Epidermal melanocyte (primary cell): Measurements from ENCODE around the gene HDAC2.
"Not testable (repeated sequence)": the region's sequence is repeated elsewhere in the genome, so short reads cannot be mapped to it uniquely, and the experiment has no call there.

Source experiments
- DNase-seq: peaks from one replicate; pipeline ENCODE4 v3.0.0; 2011; ENCODE audit warnings: low spot score; ENCODE audit not compliant: insufficient read length

Gene HDAC2

DNA sequence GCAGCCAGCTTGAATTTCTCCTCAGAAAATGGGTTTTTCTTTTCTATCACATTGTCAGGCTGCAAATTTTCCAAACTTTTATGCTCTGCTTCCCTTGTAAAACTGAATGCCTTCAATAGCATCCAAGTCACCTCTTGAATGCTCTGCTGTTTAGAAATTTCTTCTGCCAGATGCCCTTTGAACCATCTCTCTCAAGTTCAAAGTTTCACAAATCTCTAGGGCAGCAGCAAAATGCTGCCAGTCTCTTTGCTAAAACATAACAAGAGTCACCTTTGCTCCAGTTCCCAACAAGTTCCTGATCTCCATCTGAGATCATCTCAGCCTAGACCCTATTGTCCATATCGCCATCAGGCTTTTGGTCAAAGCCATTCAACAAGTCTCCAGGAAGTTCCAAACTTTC lies 60.7 kb downstream of the HDAC2 start:
- DNase-seq = not testable (repeated sequence)

DNA sequence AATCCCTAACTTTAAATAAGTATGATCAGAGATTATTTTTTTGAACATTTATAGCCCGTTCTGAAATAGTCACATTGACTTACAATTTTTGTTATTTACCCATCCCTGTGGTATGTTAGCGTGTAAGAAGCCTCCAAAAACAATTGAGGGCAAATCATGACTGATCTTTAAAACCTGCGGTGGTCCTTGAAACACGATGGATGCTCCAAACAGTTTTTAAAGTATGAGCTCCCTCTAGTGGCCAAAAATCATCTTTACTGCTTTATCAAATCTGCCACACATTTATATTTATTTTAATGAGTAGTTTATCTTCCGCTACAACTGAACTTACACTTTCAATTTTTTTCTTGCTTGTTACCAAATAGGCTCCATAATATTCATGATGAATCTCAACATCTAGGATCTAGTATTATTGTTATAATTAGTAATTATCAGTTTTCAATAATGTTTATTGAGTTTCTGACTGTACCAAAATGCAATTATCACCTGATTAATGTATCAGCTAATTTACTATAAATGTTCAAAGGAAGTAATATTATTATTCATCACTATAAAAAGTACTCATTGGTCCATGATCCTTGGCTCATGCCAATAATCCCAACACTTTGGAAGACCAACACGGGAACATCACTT lies 61.6 kb downstream of the HDAC2 start:
- DNase-seq = peak; percentile 58

DNA sequence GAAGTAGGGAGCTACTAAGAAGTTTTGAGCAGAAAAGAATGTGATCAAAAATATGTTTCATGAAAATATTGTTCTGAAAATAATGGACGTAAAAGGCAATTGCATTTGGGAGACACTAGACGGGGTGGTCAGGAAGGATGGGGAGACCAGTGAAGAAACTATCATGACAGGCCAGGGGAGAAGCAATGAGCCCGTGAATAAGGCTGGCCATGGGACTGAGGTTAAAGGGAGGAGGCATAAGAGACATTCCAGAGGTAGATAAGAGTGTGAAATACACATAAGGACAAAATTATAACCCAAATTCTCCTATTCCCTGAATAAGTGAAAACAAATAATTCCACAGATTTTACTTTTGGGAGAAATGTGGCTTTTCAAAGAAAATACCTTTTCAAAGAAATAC lies 62.1 kb downstream of the HDAC2 start:
- DNase-seq = no peak

DNA sequence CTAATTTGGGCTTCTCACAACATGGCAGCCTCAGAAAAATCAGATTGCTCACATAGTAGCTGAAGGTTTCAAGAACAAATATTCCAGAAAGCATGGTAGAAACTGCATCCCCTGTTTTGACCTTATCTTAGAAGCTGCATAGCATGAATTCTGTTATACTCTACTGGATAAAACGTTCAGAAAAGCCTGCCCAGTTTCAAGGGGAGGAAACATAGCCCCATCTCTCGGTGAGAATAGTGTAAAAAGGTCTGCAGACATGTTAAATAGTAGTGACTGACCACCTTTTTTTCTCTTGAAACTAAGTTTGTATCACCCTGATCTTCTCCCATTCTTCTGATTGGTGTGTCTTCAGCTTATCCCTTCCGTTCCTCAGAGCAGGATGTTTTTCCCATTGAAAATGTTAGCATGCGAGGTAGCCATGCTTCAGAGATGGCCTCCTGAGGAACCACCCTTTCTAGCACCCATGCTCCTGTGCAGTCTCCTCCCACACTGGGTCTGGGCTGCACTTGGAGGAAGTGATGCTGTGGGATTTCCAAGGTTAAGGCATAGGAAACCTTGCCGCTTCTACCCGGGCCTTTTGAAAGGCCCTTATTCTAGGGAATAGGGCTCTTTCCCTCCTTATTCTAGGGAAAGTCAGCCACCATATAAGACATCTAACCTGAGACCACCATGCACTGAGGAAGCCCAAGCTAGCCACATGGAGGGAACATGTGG lies 63.7 kb downstream of the HDAC2 start:
- no peak for DNase-seq

DNA sequence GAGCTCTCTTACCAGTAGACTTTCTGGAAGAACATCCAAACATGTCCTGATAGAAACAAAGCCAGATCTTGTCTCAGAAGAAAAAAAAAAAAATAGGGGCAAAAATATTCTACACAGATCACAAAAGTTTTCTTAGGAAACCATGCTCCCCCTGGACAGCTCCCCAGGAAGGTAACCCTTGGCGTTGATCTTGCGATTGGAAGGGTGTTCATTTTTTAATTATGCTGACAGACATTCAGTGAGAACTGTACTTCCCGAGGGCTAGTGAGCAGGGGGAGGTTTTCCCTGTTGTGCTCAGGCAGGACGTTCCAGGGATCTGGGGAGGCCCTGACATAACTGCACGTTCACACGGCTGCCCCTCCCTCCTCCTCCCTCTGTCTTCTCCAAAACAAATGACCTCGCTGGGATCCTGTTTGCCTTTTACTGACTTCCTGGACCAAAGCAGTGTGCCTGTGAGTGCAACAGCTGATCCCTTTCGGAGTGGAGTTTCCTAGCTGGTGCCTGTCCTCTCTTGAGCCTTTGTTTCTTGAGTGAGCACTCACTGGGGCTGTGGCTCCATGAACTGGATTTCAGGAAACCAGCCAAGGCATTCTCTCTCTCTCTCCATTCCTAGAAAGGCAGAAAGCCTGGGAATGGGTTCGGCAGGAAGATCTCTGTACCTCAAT lies 67.2 kb downstream of the HDAC2 start:
- DNase-seq = no peak

DNA sequence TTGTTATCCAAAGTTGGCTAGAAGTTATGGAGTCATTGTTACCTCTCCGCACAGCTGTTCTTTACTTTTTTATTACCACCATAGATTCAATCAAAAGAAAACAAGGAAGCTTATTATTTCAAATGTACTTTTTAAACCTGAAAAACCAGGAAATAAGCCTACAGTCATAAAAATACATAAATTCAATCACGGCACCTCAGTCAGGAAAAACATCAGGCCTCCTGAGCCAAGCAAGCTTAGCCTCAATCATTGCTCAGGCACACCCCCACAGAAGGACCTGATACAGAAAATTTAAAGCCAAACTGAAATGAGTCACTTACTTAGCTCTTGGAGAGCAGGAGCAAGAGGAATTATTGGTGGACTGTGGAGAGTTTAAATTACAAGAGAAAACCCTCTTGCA lies 69.5 kb downstream of the HDAC2 start:
- DNase-seq = no peak

DNA sequence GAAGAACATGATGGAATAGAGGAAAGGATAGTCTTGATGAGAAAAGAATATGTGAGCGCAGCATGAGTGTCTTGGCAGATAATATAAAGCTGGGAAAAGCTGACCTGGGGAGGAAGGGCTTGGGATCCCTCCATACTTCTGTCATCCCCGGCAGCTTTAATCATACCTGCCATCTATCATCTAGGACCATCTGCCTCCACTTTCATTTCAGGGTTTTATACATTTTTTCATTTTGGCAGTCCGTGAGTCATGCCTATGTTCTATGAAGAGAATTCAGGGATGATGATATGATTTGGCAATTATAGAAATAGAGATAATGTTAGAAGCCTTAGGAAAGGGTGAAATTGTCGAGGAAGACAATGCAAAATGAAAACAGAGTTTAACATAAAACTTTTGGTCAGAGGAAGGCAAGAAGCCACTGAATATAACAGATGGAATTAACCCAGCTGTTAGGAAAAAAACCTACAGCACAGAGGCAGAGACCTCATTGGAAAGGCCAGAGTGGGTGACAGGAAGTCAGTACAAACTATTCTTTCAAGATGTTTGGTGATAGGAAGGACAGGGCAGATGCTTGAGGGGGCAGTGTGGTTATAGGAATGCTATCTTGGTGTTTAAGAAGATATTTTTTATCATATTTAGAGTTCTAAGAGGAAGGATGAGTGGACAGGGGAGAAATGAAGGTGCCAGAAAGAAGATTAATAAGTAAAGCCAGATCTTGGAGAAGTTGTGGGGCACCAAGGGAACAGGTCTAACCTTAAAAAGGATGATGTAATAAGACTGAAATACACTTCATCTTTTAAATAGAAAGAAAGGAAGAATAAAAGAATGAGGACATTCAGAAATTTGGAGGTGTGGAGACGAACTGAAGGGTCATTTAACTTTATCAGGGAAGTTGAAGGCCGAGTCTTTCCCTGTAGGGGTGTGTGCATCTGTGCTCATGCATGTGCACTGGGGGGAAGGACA lies 76.0 kb downstream of the HDAC2 start:
- no peak for DNase-seq

DNA sequence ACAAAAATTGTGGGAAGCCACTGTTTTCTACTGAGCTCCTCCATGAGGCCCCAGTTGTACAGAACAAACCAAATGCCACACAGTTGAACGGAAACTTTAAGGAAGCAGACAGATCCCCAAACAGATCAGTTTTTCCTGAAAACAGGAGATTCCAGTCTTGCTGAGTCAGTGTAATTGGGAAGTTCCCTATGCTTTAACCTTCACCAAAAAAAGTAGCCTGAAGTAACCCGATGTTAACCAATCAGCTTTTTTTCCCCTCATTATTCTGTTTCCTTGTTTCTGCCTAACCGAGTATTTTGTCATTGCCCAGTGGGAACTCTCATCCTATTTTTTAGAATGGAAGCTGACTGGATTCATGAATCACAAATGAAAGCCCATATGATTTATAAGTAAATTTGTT lies 77.1 kb downstream of the HDAC2 start:
- DNase-seq = no peak

DNA sequence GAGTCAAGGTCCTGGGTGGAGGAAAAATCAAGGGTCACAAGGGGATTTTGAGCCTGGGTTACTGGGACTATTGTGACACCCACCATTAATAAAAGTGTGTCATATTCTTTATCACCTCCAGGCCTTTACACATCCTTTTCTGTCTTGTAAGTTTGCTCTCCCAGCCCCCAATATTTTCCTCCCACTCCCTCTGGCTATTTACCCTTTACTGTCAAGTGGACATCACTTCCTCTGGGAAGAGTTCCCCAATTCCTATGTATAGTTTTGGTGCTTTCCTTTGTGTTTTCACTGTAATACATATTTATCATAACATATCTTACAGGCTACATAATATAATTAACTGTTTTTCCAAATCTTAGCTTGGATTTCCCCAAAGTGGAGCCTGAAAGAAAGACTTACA lies 77.5 kb downstream of the HDAC2 start:
- DNase-seq = no peak

DNA sequence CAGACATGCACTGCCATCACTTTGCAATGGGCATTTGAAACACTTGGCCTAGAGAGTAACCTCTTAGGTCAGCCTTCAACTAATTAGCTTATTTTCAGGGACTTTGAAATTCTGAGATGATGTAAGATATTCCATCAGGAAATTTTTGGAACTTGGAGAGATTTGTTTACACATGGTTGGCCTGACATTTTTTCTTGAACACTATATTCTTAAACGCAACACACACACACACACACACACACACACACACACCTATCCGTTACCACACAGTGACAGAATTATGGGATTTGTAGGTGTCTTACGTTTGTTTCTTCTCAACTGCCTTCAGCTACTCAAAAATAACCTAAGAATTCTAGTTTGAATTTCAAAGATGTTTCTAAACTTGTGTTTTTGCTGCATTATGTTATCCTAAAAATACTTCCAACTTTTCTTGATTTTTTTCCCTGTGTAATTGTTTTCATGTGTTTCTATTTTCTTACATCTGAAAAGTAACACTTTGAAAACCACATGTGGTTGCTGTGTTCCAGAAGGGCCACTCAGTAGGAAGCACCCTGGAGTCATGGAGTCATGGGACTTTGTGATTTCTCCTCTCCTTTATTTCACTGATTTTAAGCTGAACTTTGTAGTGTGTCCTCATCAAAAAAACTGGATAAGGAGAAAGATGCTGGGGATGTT lies 81.9 kb downstream of the HDAC2 start:
- no peak for DNase-seq

DNA sequence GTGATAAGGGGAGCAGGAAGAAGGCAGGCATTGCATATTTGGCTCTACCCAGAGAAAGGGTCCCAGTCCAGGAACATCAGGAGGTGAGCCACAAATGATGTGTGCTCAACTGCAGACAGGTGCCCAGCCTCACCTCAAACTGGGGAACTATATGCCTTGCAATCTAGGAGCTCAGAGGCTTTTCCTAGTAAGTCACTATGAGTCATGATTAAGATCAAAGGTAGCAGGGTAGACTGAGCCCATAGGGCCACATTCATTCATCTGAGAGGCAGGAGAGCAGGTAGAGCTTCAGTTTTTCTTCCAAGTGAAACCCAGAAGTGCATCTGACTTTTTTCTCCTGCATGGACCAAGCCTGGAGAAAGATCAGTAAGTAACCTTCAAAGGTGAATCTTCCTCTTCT lies 82.5 kb downstream of the HDAC2 start:
- no peak for DNase-seq

DNA sequence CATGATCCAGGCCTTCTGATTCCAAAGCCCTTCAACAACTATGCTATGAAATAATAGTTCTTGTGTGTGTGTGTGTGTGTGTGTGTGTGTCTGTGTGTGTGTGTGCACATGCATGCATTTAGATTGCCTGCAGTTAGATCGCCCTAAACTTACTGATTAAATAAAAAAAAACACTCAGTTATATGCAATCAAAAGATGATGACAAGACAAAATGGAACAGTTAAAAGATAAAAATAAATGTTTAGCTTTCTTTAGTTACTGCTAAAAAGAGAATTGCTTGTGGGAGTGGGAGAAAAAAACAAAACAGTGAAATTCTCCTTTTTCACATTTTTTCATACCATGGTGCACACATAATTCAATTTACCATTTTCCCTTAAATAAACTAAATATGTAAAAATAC lies 84.4 kb downstream of the HDAC2 start:
- no peak for DNase-seq

DNA sequence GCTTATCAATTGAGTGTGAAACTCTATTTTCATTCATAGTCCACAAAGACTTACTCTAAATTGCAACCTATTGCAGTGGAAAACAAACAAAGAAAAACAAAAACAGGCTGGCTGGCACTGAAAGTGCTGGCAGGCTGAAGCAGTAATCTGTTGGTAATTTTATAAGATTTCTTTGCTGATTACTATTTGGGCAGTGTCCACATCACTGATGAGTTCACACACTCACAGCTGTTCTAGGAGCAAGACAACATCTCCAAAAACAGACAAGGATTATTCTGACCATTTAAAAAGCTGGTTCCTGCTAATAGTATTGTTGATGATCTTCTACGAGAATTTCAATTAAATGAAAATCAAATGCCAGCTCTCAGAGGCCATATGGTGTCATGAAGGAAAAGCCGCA lies 86.9 kb downstream of the HDAC2 start:
- DNase-seq = no peak
